Mammary epithelial cell (primary cell): ENCODE data around the gene ADGRG1.

Experiments
- EZH2 ChIP-seq: IDR thresholded peaks from 2 replicates; pipeline ENCODE4 v1.6.1; 2012; ENCODE audit warnings: low read length, inconsistent platforms, borderline replicate concordance
- TF ChIP-seq, protein P1 (sequence below), 2 donors: IDR thresholded peaks in 1 of 2; conservative IDR thresholded peaks in 1 of 2; 2 replicates each; pipeline ENCODE4 v1.5.1; 2011 to 2012; ENCODE audit warnings: inconsistent platforms in 2 of 2, low read length in 2 of 2, mild to moderate bottlenecking in 2 of 2, control low read depth in 1 of 2, low read depth in 1 of 2; ENCODE audit not compliant: insufficient read depth in 1 of 2; ENCODE audit errors: extremely low read depth in 1 of 2

DNA sequence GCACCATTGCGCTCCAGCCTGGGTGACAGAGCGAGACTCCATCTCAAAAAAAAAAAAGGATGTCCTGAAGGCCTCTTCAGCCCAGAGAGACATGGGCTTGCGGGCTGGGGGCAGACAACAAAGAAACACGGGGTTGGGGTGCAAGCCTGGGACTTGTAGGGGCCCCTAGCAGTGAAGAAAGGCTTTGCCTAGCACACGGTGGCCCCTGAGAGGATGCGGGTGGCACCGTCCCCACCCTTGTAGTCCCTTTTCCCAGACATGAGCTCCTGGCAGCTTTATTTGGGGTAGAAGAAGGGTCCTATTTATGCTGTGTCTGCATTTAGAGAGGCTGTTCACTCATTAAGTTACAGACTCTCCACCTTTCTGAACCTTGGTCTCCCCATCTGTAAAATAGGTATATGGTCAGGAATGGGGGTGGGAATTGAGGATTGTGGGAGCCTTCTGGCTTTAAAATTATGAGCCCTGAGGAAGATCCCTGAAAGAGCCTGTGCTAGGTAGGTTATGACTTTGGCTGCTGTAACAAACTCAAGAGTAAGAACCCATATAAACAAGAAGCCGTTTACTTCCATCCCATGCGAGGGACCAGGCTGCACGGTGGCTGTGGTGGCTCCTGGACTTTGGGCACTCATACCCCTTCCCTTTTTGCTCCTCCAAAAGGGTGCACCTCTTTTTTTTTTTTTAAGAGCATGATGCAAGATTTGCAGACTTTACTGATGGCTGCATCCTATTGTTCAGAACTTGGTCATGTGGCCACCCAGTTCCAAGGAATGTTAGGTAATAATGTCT lies 20.6 kb upstream of the ADGRG1 start:
- TF ChIP-seq EZH2: no peak
- TF ChIP-seq, protein P1, sequence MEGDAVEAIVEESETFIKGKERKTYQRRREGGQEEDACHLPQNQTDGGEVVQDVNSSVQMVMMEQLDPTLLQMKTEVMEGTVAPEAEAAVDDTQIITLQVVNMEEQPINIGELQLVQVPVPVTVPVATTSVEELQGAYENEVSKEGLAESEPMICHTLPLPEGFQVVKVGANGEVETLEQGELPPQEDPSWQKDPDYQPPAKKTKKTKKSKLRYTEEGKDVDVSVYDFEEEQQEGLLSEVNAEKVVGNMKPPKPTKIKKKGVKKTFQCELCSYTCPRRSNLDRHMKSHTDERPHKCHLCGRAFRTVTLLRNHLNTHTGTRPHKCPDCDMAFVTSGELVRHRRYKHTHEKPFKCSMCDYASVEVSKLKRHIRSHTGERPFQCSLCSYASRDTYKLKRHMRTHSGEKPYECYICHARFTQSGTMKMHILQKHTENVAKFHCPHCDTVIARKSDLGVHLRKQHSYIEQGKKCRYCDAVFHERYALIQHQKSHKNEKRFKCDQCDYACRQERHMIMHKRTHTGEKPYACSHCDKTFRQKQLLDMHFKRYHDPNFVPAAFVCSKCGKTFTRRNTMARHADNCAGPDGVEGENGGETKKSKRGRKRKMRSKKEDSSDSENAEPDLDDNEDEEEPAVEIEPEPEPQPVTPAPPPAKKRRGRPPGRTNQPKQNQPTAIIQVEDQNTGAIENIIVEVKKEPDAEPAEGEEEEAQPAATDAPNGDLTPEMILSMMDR (conservative IDR thresholded peaks at IDR 0.05 in 1 of 2, IDR thresholded peaks at IDR 0.05 in 1 of 2; ENCODE audit: extremely low read depth in 1 of 2, insufficient read depth in 1 of 2, low read depth in 1 of 2, low read length in 2 of 2): no peak
